Glutamatergic neuron (in vitro differentiated cells): Measurements from ENCODE around the gene SMCO4. TPM values are rescaled to one million over a fixed set of nuclear protein-coding genes. Genes with fewer than 3 reads are reported as not detected.

Source experiments
- DNase-seq: peaks from one replicate; pipeline ENCODE4 v3.0.0; 2022
- H3K27ac Mint-ChIP-seq: one replicate; pipeline ENCODE4 v1.8.0; 2020; ENCODE audit warnings: mild to moderate bottlenecking, mixed read lengths, inconsistent platforms; ENCODE audit not compliant: unreplicated experiment
- H3K27me3 Mint-ChIP-seq: one replicate; pipeline ENCODE4 v1.8.0; 2020; ENCODE audit warnings: mild to moderate bottlenecking, moderate library complexity, mixed read lengths, inconsistent platforms; ENCODE audit not compliant: unreplicated experiment
- H3K36me3 Mint-ChIP-seq: one replicate; pipeline ENCODE4 v1.8.0; 2020; ENCODE audit warnings: mild to moderate bottlenecking, mixed read lengths, inconsistent platforms; ENCODE audit not compliant: unreplicated experiment
- H3K4me1 Mint-ChIP-seq: one replicate; pipeline ENCODE4 v1.8.0; 2020; ENCODE audit warnings: mild to moderate bottlenecking, low read depth, mixed read lengths, inconsistent platforms; ENCODE audit not compliant: unreplicated experiment
- H3K4me3 Mint-ChIP-seq: one replicate; pipeline ENCODE4 v1.8.0; 2020; ENCODE audit warnings: mild to moderate bottlenecking, mixed read lengths, inconsistent platforms; ENCODE audit not compliant: unreplicated experiment
- H3K9me3 Mint-ChIP-seq: one replicate; pipeline ENCODE4 v1.8.0; 2020; ENCODE audit warnings: mild to moderate bottlenecking, moderate library complexity, mixed read lengths, inconsistent platforms; ENCODE audit not compliant: unreplicated experiment
- CTCF ChIP-seq: fragments of 200-600 bp; sonication (generic); IDR thresholded peaks from one replicate; pipeline ENCODE4 v1.5.0; 2021; ENCODE audit not compliant: partially characterized antibody, unreplicated experiment
- total RNA-seq: library from RNA; stranded (reverse); fragmentation: NEBNext Ultra II Directional; extraction: Animal tissue kit (Norgen Biotek cat#: 25700); gene quantifications from one replicate; pipeline ENCODE4 v1.2.1, GENCODE V29; 2021; ENCODE audit not compliant: unreplicated experiment

Gene SMCO4
- total RNA-seq, 1 donor from 2014 or later = 3.0 TPM

- no peak for DNase-seq
- H3K4me1 Mint-ChIP-seq = peaks cover 15% of the 10 kb centered on the region
- no peak overlapping the region for H3K27ac Mint-ChIP-seq
- H3K4me3 Mint-ChIP-seq = no peak overlapping the region
- no peak for TF ChIP-seq CTCF
- no peaks in the 10 kb centered on the region for H3K36me3 Mint-ChIP-seq
- H3K9me3 Mint-ChIP-seq = peaks cover 2% of the 10 kb centered on the region
- H3K27me3 Mint-ChIP-seq = peaks cover 2% of the 10 kb centered on the region
Observed at GRCh38 chr11:93501856-93502255, 41.3 kb downstream of the SMCO4 start.

DNA sequence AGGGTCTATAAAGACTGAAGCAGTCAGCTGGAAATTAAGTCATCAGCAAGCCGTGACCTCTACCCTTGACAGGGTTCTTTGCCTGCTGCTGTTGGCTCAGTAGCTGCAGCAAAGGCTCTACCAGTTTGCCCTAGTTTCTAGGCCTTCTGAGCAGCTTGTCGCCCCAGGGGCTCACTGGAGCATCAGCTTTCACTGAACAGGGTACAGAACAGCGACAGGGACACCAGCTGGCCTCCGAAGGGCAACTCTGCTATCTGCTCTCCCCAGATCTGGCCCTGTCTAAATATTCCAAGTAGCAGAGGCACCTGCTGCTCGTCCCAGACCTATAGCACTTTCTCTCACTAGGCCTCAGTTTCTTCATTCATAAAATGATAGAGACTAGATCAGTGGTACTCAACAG is 42.4 kb downstream of the SMCO4 start:
- no peak for DNase-seq
- H3K4me1 Mint-ChIP-seq = peaks cover 15% of the 10 kb centered on the region
- no peak for TF ChIP-seq CTCF
- H3K27ac Mint-ChIP-seq = no peak overlapping the region
- no peak overlapping the region for H3K4me3 Mint-ChIP-seq
- peaks cover 2% of the 10 kb centered on the region for H3K27me3 Mint-ChIP-seq
- no peaks in the 10 kb centered on the region for H3K36me3 Mint-ChIP-seq
- peaks cover 2% of the 10 kb centered on the region for H3K9me3 Mint-ChIP-seq

- Mint-ChIP-seq H3K4me3 (no peak overlapping the region), H3K27ac (no peak overlapping the region), H3K27me3 (peaks cover 7% of the 10 kb centered on the region), H3K9me3 (peaks cover 10% of the 10 kb centered on the region), H3K4me1 (peaks cover 15% of the 10 kb centered on the region), H3K36me3 (no peaks in the 10 kb centered on the region)
- no peak for TF ChIP-seq CTCF
- DNase-seq = no peak
Observed at GRCh38 chr11:93498641-93499040, 44.5 kb downstream of the SMCO4 start.

DNA sequence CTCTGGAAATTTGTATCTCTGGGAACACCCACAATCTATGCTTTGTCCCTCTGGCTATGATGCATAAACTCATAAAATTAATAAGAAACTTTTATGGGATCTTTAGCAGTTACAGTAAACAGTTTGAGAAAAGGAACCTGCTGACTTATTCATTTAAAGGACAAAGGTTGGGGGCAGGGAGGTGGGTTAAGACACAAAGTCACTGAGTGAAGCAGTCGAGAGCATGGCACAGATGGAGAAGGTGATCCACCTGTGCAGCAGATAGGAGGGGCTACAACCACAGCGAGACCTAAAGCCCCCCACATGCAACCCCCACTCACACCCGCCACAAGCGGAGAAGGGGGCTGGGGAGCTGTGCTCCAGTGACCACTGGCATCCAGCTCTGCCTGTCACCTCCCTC is 45.0 kb downstream of the SMCO4 start:
- H3K27me3 Mint-ChIP-seq = peaks cover 10% of the 10 kb centered on the region
- H3K4me3 Mint-ChIP-seq = no peak overlapping the region
- peaks cover 10% of the 10 kb centered on the region for H3K9me3 Mint-ChIP-seq
- no peak overlapping the region for H3K27ac Mint-ChIP-seq
- no peak for DNase-seq
- peaks cover 15% of the 10 kb centered on the region for H3K4me1 Mint-ChIP-seq
- H3K36me3 Mint-ChIP-seq = no peaks in the 10 kb centered on the region
- no peak for TF ChIP-seq CTCF

GRCh38 chr11:93497596-93497995 is 45.6 kb downstream of the SMCO4 start:
- no peak overlapping the region for H3K27ac Mint-ChIP-seq

More at GRCh38 chr11:93497596-93497995, 45.6 kb downstream of the SMCO4 start:
- no peak for TF ChIP-seq CTCF
- H3K36me3 Mint-ChIP-seq = no peaks in the 10 kb centered on the region
- peaks cover 15% of the 10 kb centered on the region for H3K4me1 Mint-ChIP-seq
- H3K4me3 Mint-ChIP-seq = no peak overlapping the region
- H3K27me3 Mint-ChIP-seq = peaks cover 10% of the 10 kb centered on the region
- peaks cover 10% of the 10 kb centered on the region for H3K9me3 Mint-ChIP-seq
- no peak for DNase-seq
